ENCODE data around the gene MRPS18B.

Gene MRPS18B

GRCh38 chr6:30603961-30604360, 13.7 kb upstream of the MRPS18B start:
- no peak for DNase-seq (ENCODE audit: low spot score)

DNA sequence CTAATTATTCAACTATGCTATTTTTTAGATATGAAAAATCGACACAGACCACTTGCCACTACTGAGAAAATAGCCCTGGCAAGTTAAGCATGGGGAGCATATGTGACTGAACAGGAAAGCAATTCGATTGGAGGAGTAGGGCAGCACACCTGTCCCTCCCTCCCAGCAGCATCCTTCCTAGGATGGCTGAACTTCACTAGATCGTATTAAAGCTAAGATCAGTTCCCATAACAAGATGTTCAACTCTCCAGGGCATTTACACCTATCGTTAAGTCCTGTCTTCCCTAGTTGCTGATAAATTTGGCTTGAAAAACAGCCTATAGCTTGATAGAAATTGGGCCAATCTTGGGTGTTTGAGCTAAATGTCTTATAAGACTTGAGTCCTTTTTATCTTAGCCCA, 7.6 kb upstream of the MRPS18B start:
- DNase-seq (ENCODE audit: low spot score) = no peak

- DNase-seq (ENCODE audit: low spot score) = no peak
Measured at GRCh38 chr6:30611150-30611855, 6.3 kb upstream of the MRPS18B start.

- no peak for DNase-seq (ENCODE audit: low spot score)
Measured at GRCh38 chr6:30611856-30612194, 5.8 kb upstream of the MRPS18B start.

- DNase-seq (ENCODE audit: low spot score) = no peak
Measured at GRCh38 chr6:30612213-30612612, 5.4 kb upstream of the MRPS18B start.

GRCh38 chr6:30612687-30613248, 4.9 kb upstream of the MRPS18B start:
- no peak for DNase-seq (ENCODE audit: low spot score)

DNA sequence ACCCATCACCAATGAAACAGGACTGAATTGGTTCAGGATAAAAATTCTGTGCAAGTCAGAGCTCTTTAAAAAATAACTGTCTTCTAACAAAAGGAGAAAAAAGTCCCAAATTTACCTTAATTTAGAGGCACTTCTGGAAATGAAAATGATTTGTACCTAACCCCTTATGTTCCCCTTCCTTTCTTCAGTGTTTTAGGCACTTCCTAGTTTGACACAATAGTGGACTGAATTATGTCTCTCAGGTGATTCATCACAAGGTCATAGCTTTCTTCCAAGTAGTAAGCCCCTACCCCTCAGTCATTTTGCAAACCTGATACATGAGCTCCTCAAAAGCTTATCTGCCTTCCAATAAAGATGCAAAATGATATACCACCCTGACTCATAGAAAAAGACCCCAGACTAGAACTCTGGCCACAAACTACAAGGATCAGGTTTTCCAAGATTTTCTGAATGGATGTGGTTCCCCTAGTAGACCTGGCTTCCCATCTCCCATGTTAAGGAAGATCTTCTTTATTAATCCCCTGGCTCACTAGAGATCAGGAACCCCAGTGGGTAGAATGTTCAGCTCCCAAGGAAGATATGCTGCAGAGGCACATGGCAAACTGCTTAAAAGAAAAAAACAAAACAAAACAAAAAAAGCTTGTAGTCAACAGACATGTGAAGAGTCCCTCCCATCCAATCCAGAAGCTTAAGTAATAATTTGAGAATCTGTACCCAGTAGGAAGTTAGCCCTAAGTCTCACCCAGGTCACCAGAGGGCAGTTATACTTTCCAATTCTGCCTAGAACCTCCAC, 4.2 kb upstream of the MRPS18B start:
- DNase-seq (ENCODE audit: low spot score) = no peak

GRCh38 chr6:30614044-30614842, 3.4 kb upstream of the MRPS18B start:
- no peak for DNase-seq (ENCODE audit: low spot score)

DNA sequence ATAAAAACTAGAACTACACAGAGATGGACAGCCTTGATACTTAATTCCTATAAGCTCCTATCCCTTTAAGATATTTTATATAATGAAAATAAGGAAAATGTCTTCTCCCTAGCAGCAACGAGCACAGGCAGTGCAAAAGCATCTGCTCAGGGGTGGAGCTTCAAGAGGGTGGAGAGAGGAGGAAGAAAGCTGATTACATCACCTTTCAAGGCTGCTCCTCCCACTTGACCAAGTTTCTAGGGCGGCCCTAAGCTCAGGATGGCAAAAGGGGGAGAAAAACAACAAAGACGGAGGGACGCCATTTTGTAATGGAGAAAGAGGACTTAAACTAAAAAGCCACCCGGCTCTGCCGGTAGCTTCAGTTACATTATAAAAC, 2.8 kb upstream of the MRPS18B start:
- DNase-seq (ENCODE audit: low spot score) = peak; percentile 94

DNA sequence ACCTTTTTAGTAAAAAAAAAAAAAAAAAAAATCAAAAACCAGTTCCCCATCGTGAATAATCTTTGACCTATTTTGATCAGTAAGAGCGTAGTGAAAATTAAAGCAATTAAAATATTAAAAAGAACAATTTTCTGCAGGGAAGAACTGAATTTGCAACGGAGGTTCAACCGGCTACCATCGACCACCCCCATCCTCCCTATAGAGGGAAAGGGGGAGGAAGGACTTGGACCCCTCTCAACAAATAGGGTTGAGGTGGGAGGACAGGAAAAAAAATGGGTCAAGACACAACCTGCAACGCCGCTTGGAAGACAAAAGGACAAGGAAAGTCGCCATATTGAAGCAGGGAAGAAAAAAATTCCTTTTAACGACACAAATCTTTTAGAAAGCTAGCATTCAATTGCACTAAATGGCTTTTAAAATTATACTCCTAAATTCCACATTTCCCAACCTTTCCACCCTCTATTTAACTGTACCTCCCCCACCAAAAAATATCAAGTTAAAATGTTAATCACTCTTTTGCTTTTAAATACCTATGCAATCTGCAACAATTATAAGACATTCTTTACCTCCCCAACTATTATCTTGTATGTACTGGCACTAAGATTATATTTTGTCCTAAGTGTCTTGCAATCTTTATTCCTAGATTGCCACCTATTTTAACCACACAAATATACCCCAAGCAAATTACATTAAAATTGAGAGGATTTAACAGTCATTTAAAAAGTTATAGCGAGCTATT, 2.3 kb upstream of the MRPS18B start:
- peak; percentile 63 for DNase-seq (ENCODE audit: low spot score)

- DNase-seq (ENCODE audit: low spot score) = peak; percentile 40
Measured at GRCh38 chr6:30615958-30616810, 1.5 kb upstream of the MRPS18B start.

- peak; percentile 100 for DNase-seq (ENCODE audit: low spot score)
Measured at GRCh38 chr6:30616811-30617564, 652 bp upstream of the MRPS18B start, which contains the start of gene PPP1R10. Gene PPP1R10 (minus strand): TSS chr6:30617243. CDS start chr6:30609944, 7,299 bp downstream.

- no peak for DNase-seq (ENCODE audit: low spot score)
Measured at GRCh38 chr6:30618270-30618797, 694 bp downstream of the MRPS18B start.

DNA sequence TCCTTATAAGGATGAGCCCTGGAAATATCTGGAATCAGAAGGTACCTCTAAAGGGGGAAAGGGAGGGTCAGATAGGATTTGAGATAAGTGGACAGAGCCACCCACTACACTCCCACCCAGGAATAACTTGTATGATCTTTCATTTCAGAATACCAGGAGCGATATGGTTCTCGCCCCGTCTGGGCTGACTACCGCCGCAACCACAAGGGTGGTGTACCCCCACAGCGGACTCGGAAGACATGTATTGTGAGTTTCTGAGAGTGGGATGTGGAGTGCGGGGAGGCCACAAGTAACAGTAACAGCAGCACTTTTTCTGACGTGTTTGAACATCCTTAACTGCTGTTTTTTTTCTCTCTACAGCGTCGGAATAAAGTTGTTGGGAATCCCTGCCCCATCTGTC, 1.9 kb downstream of the MRPS18B start:
- DNase-seq (ENCODE audit: low spot score) = no peak

GRCh38 chr6:30625511-30625910, 7.9 kb downstream of the MRPS18B start:
- DNase-seq (ENCODE audit: low spot score) = no peak

GRCh38 chr6:30626484-30627366, 9.1 kb downstream of the MRPS18B start, which contains the start of gene ATAT1:
Gene ATAT1 (plus strand): TSS chr6:30626874.
- peak; percentile 88 for DNase-seq (ENCODE audit: low spot score)

DNA sequence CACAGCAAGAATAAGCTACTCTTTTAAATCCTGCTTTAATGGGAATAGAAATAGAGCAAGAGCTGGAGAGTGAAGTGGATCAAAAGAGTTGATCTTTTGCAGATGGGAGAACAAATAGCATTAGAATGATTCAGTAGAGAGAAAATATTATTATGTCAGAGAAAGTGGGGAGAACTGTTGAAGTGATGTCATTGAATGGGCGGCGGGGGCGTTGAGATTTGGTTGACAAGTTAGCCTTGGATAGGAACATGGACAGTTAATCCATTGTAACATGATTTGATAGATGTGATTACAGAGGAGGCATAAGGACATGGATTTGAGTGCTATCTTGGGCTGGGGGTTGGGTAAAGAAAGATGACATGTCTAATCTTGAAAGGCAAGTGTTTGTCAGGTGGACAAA, 18.2 kb downstream of the MRPS18B start:
- no peak for DNase-seq (ENCODE audit: low spot score)

DNA sequence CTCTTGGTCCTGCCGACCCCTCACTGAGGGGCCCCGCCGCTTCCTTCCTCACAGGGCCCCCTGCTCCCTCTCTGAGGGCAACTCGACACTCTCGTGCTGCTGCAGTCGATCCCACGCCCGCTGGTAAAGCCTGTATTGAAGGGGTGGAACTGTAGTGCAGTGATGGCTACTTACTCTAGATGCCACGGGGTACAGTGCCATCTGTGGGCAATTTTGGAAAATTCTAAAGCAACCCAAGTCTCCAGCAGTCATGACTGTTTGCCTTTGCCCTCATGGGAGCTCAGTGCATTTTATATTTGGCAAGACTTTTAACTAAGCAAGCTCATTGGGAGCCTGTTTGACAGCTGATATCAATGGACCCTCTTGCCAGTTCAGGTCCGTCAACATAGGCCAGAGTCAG, 22.8 kb downstream of the MRPS18B start:
- DNase-seq (ENCODE audit: low spot score) = no peak

GRCh38 chr6:30641048-30641447, 23.4 kb downstream of the MRPS18B start:
- no peak for DNase-seq (ENCODE audit: low spot score)
